Upper lobe of right lung (tissue), 1 donor: Measurements from ENCODE around the gene FLRT2. TPM values are rescaled to one million over a fixed set of nuclear protein-coding genes. Genes with fewer than 3 reads are reported as not detected.

Source experiments
- ATAC-seq: fragments of 200-7000 bp; cut with Tn5 transposase; one replicate; pipeline ENCODE4 v1.9.1; 2020; ENCODE audit warnings: mild to moderate bottlenecking, moderate library complexity
- DNase-seq: peaks from one replicate; pipeline ENCODE4 v3.0.0-alpha.2; 2020
- H3K27ac ChIP-seq: fragments of 200-600 bp; one replicate; pipeline ENCODE4 v1.8.0; 2022
- H3K27me3 ChIP-seq: fragments of 200-600 bp; one replicate; pipeline ENCODE4 v1.8.0; 2022; ENCODE audit warnings: mild to moderate bottlenecking
- H3K36me3 ChIP-seq: fragments of 200-600 bp; one replicate; pipeline ENCODE4 v1.8.0; 2022
- H3K4me1 ChIP-seq: fragments of 200-600 bp; one replicate; pipeline ENCODE4 v1.8.0; 2022
- H3K4me3 ChIP-seq: fragments of 200-600 bp; one replicate; pipeline ENCODE4 v1.8.0; 2022; ENCODE audit warnings: mild to moderate bottlenecking
- H3K9me3 ChIP-seq: fragments of 200-600 bp; one replicate; pipeline ENCODE4 v1.8.0; 2022
- intact Hi-C: fragments of 100-400 bp; cut with DNase I; formaldehyde crosslinking; loops from one replicate; pipeline ENCODE4 v1.11.0; 2022
- total RNA-seq: library from RNA; stranded (reverse); fragmentation: NEBNext Ultra II Directional; extraction: Animal tissue kit (Norgen Biotek cat#: 25700); gene quantifications from one replicate; pipeline ENCODE4 v1.2.1, GENCODE V29; 2021
- TF ChIP-seq, protein P1 (sequence below): fragments of 200-600 bp; IDR thresholded peaks from one replicate; pipeline ENCODE4 v1.8.0; 2022; ENCODE audit warnings: antibody characterized with exemption
- donor health status: DM: no; HTN: yes; CAD: no; lungs with severe emphysema.

The FLRT2 gene
- total RNA-seq, 1 donor from 2014 or later: 13.3 TPM

DNA sequence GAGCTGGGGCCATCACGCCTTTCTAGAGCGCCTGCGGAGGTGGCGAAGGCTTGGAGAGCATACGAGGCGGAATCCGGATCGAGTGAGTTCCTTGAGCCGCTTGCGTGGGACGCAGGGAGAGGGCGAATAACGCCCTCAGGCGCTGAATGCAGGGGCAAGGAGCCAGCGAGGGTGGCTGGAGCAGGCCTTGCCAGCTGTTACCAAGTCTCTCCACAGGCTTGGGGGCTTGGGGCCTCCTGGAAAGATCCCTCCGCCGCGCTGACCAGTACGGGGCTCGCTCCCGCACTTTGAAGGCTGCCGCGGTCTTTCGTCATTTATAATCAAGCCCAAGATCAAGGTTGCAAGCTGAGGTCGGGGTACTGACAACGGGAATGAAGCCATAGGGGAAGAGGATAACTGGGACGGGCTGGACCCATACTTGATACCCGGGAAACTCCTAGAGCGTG lies 1.2 kb downstream of the FLRT2 start:
- DNase-seq: peak; percentile 67
- Histone ChIP-seq H3K27me3 (peaks cover 51% of the 10 kb centered on the region), H3K4me1 (peaks cover 30% of the 10 kb centered on the region), H3K27ac (peak overlapping the region; percentile 40), H3K4me3 (peak overlapping the region; percentile 54), H3K9me3 (no peaks in the 10 kb centered on the region), H3K36me3 (no peaks in the 10 kb centered on the region)
- TF ChIP-seq, protein P1, sequence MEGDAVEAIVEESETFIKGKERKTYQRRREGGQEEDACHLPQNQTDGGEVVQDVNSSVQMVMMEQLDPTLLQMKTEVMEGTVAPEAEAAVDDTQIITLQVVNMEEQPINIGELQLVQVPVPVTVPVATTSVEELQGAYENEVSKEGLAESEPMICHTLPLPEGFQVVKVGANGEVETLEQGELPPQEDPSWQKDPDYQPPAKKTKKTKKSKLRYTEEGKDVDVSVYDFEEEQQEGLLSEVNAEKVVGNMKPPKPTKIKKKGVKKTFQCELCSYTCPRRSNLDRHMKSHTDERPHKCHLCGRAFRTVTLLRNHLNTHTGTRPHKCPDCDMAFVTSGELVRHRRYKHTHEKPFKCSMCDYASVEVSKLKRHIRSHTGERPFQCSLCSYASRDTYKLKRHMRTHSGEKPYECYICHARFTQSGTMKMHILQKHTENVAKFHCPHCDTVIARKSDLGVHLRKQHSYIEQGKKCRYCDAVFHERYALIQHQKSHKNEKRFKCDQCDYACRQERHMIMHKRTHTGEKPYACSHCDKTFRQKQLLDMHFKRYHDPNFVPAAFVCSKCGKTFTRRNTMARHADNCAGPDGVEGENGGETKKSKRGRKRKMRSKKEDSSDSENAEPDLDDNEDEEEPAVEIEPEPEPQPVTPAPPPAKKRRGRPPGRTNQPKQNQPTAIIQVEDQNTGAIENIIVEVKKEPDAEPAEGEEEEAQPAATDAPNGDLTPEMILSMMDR: no peak
- peak; percentile 39 for ATAC-seq
- intact Hi-C loops: no loop called here

DNA sequence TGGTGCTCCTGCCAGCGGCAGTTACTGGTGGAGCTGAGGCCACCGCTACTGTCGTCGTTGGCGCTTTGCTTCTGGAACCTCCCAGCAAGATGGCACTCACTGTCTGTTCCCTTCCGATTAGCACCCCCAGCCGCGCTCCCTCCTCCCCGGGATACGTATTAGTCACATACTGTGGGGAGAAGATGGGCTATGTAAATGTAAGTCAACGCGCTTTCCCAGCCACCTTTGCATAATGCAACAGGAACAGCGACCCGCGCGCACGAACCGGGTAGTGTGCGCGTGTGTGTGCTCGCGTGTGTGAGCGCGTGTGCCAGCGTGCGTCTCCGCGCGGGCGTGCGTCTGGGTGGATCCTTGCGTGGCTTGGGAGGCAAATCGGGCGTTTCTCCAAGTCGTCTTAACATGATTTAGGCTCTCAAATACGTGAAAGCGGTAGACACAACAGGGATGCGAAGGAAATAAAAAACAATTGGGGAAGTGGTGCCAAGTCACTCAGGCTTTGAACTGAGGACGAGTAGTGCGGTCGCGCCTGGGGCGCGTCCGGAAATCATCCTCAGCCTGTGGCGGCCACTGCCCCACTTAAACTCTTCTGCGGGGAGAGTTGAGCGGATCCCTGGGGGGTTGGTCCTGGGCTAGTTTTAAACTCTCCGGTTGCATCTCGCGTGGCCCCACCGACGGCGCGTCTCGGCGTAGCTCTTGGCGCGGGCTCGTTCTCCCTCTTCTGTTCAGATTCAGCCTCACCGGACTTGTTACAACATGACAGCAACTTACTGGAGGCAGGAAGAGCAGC lies 1.8 kb downstream of the FLRT2 start:
- peak; percentile 74 for DNase-seq
- peaks cover 30% of the 10 kb centered on the region for H3K4me1 ChIP-seq
- intact Hi-C loops: no loop called here
- peak overlapping the region; percentile 54 for H3K4me3 ChIP-seq
- H3K9me3 ChIP-seq: no peaks in the 10 kb centered on the region
- H3K36me3 ChIP-seq: no peaks in the 10 kb centered on the region
- TF ChIP-seq, protein P1: peak; percentile 11
- peak overlapping the region; percentile 40 for H3K27ac ChIP-seq
- peaks cover 51% of the 10 kb centered on the region for H3K27me3 ChIP-seq
- peak; percentile 32 for ATAC-seq

DNA sequence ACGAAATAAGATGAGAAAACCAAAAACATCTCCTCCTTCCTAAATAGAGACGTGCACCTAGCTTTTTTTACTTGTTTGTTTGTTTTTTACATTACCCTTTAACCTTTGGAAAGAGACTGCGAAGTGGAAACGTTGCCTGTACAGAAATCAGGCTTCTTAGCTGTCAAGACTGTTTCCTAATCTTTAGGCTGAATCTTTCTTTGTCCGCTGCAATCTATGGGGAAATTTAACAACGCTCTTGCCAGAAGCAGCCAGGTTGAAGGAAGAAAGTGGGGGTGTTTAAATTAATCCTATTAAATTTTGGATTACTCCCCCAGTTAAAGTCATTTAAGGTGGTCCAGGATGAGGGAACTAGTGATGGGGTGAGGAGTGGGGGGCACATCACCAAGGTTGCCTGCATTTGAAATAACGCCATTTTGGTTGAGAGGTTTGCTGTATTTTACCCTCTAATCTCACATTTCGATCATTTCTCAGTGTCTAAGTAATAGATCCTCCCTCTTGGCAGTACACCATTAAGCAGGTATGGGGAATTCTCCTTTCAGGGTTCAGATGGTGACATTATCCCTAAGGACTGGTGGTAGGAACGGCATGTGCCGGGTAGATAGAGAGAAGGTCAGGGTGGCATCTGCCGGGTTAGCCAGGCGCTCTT lies 2.6 kb downstream of the FLRT2 start:
- Histone ChIP-seq H3K27ac (peak overlapping the region; percentile 40), H3K4me1 (peaks cover 30% of the 10 kb centered on the region), H3K9me3 (no peaks in the 10 kb centered on the region), H3K4me3 (peak overlapping the region; percentile 54), H3K27me3 (peaks cover 51% of the 10 kb centered on the region), H3K36me3 (no peaks in the 10 kb centered on the region)
- intact Hi-C loops: no loop called here
- no peak for DNase-seq
- no peak for ATAC-seq
- TF ChIP-seq, protein P1: no peak

DNA sequence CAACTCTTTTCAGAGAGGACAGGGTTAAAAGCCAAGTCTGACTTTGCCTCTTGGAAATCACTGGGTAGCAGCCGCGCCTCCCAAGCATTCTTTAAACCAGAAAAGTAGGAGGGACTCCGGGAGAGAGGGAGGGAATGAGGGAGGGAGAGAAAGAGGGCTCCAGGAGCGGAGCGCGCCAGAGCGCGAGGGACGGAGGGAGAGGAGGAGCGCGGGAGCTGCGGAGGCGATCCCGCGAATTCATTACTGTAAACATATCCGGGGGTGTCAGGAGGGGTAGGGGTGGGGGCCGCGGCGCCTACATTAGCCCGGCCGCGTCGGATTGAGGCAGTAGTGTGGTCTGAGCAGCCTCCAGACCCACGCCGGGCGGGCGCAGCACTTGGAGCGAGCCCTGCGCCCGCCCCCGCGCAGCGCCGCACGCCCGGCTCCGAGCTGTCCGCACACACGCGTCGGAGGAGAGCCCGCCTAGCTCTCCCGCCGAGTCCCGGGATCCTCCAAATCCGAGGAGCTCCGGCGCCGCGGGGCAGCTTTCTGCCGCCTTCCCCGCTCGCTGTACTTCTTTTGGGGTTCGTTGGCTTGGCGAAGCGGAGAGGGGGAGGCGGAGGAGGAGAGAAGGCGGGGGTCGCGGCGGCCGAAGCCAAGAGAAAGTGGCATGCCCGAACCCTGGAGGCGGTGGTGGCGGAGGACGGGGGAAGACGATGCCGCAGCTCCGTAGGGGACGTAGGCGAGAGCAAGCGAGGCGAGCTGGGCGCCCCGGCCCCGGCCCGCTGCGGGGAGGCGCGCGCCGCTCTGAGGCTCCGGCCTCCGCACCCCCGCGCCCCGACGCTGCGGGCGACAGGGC lies 3.3 kb downstream of the FLRT2 start:
- H3K9me3 ChIP-seq: no peaks in the 10 kb centered on the region
- peak overlapping the region; percentile 54 for H3K4me3 ChIP-seq
- ATAC-seq (peak; percentile 41), DNase-seq (peak; percentile 66)
- peaks cover 30% of the 10 kb centered on the region for H3K4me1 ChIP-seq
- H3K27ac ChIP-seq: no peak overlapping the region
- intact Hi-C loops: no loop called here
- TF ChIP-seq, protein P1: no peak
- no peaks in the 10 kb centered on the region for H3K36me3 ChIP-seq
- H3K27me3 ChIP-seq: peaks cover 51% of the 10 kb centered on the region

DNA sequence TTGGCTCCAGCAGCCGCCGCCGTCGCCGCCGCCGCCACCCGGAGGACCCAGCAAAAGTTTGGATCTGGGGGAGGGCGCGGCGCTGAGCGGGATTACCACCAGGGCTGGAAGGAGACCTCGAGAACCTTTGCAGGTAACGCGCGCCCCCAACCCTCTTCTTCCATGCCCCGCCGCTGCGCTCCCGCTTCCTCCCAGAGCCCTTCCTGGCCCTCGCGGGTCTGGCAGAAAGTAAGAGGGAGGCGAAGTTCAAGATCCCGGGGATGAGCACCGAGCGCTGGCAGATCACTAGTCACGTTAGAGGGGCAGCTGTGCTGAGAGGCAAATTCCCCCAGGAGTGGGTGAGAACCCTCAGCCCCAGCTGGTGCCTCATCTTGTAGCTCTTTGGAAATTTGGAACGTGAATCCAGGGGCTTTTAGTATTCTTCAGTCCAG lies 3.9 kb downstream of the FLRT2 start:
- Histone ChIP-seq H3K4me1 (peaks cover 30% of the 10 kb centered on the region), H3K27me3 (peaks cover 51% of the 10 kb centered on the region), H3K27ac (no peak overlapping the region), H3K36me3 (no peaks in the 10 kb centered on the region), H3K9me3 (no peaks in the 10 kb centered on the region), H3K4me3 (peak overlapping the region; percentile 54)
- TF ChIP-seq, protein P1: no peak
- intact Hi-C loops: no loop called here
- ATAC-seq (no peak), DNase-seq (peak; percentile 61)
